ENCODE measurements around the gene CARS1.

The CARS1 gene

DNA sequence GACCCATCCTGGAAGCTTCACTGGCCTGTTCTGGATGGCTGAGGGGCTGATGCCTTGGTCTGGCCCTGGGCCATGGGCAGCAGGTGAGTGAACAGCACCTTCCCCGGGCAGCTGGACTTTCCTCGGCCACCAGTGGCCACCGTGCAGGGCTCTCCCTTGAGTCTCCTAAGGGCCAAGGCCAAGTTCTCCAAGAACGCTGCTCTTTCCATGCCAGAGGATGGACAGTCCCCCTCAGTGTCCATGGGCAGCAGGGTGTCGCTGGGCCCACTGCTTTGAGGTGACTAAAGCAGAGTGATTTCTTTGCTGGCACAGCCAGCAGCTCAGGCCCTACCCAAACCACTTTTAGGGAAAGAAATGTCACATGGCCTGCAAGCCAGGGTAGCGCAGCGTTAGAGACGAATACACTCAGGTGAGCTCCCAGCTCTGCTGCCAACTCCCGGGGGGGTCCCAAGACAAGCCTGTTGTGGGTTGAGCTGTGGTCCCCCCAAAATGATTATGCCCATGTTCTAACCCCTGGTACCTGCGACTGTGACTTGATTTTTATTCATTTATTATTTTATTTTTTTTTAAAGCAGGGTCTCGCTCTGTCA lies 3.3 kb upstream of the CARS1 start:
- DNase-seq (ENCODE audit: low spot score), result no peak

DNA sequence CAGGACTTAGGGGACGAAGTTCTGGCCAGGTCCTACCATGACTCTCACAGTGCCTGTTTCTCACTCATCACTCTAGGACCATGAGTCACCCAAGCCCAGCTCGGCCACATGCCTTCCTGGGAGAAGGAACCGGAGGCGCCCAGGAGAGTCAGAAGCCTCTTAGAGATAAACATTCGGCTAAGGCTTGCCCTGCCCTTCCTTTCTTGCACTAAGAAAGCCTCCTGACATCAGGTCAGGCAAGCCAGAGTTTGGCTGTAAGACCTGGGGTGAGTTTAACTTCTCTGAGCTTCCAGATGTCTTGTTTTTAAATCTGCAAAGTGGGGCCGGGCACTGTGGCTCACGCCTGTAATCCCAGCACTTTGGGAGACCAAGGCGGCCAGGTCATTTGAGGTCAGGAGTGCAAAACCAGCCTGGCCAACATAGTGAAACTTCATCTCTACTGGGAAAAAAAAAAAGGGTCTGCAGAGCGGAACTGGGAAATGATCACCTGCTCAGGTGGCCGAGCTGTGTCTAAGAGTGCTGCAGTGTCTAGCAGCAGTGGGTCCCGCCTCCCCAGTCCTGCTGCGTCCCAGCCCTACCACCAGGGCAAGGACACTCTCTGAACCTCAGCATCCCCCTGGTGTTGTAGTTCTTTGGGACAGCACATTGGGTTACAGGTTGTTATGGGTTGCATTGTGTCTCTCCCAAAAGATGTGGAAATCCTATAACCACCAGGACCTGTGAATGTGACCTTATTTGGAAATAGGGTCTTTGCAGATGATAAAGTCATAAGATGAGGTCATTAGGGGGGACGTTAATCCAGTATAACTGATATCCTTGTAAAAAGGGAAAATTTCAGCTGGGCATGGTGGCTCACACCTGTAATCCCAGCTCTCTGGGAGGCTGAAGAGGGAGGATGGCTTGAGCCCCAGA lies 1.8 kb upstream of the CARS1 start:
- DNase-seq (ENCODE audit: low spot score), result peak; percentile 86

DNA sequence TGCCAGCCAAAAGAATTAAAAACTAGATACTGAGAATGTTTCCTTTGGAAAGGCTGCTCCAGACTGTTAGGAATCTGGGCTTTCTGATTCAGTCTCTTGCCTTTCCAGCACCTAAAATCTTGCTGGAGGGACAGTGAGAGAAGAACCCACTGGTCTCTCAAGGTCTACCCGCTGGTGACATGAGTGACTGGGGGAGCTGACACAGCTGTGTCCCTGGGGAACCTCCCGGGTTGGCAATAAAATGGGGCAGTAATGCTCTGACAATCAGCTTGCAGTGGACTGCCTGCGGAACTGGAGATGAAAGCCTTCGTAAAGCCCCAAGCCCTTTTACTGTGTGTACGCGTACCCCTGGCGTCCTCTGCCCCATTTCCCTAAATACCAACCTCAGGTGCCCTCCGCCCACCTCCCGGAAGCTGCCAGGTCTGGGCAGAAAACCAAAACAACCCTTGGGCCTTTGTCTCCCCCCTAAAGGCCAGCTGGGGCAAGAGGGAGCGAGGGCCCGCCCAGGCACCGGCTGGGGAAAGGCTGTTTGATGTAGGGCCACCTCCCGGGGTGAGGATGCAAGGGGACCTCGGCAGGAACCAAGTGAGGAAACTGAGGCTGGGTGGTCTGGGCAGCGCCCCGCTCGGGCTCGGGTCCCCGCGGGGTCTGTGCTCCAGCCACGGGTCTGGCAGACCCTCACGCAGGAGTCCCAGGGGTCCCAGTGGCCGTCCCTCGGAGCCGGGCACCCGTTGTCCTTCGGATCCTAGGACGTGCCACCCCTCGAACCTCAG lies 741 bp downstream of the CARS1 start:
- DNase-seq (ENCODE audit: low spot score), result peak; percentile 27

DNA sequence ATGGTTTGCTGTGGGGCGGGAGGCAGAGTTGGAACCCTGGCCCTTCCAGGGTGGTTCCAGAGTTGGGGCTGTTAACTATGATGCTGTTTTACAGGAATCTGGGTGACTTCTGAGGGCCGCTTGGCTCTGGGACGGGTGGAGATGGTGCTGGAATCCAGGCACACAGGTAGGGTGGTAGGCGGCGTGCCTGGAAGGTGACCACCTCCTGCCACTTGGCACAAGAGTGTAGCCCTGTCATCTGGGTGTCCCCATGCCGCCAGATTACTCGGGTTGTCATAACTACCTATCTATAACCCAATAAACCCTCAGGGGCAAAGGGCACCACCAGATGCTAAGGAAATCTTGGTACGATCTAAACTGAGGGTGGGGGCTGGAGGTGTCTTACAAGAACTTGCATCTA lies 1.3 kb downstream of the CARS1 start:
- DNase-seq (ENCODE audit: low spot score), result no peak

DNA sequence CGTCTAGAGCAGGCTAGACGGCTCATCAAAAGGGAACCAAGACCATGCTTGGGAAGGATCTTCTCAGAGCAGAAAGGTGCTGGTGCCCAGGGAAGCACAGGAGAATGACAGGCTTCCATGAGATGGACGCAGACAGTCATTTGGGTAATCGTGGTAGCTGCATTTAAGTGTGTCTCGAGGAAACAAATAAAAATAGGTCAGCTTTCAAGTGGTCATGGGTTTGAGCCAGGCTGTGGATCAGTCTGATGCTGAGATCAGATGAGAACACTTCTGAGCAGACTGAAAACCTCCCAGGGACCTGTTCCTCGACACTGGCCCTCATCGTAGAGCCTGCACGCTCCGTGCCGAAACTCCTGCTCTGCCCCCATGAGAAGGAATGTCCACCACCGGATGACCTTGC lies 4.7 kb downstream of the CARS1 start:
- DNase-seq (ENCODE audit: low spot score), result no peak

DNA sequence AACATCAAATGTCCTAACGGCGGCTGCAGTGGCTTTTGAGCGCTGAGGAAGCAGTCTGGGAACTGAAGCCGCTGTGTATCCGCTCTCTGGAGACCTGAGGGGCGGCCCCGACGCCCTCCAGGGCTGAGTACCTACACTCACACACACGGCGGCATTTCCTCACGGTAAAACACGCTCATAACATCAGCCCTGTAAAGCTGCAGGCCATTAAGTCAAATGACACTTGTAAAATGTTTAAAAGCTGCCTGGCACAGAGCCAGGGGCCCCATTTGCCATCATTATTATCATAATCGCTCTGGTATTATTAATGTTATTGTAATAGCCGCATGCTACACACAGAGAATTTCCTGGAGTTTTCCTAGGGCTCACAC lies 5.1 kb downstream of the CARS1 start:
- DNase-seq (ENCODE audit: low spot score), result no peak

DNA sequence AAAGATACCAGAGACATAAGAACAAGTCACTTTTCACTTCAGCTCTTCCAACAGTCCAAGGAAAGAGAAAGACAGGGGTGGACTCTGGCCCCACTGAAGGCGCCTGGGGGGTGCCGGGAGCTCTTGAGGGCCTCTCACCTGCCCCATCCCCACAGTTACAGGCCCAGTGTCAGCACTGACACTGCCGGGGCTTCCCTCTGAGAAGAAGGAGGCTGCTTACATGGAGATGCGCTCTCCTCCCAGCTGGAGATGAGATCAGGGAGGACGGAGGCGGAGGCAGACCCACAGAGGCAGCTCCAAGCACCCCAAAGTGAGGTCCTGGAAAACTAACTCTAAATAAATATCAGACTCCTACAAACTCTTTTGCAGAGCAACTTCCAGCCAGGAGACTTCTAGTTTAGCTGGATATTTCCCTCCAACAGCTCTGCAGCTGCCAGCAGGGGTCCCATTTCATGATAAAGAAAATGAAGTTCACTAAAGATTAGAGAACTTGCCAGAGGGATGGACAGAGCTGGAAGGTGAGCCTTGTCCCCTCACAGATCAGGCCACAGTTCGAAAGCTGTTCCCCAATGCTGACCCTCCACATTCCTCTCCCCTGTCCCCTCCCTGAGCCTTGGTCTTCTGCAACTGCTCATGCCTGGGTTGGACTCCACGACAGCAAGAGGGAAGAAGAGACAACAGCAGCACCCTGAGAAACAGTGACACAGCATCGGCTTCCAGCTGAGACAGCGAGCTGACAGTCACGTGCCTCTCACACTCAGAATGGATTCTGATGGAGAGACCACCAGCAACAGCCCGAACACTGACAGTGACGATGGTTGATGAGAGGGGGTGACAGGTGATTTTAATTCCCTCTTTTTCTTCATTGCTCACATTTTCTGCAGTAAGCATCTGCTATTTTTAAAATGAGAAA lies 5.8 kb downstream of the CARS1 start:
- no peak for DNase-seq (ENCODE audit: low spot score)

DNA sequence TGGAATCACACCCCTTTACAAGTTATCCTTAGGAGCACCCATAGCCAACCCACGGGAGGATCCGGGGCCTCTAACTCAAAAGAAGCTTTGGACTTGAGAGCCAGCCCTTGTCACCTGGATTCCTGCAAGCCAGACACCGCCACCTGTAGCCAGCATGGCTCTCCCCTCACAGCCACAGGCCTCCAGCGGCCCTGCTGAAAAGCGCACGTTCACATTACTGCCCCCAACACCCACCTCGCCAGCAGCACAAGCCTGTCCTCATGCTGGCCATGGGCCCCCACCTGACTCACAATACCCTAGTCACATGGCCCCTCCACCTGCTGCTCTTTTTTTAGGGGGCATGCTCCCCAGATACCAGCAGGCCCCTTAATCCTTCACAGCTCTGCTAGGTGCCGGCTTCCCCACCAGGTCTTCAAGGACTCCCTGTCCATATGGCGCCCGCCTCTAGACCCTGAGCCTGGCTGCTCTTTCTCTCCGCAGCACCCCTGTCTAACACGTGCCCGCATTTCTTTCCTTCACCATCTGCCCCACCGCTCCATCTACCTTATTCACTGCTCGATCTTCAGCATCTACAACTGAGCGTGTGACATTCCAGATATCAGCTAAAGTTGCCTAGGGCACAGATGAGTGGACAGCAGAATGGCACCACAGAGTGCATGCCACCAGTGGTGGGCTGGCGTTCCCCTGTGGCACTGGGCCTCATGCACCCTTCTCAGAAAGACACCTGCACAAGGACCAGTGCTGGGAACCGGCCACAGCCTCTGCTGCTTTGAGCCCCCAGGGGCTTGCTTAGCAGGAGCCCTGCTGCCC lies 6.6 kb downstream of the CARS1 start:
- DNase-seq (ENCODE audit: low spot score), result no peak

DNA sequence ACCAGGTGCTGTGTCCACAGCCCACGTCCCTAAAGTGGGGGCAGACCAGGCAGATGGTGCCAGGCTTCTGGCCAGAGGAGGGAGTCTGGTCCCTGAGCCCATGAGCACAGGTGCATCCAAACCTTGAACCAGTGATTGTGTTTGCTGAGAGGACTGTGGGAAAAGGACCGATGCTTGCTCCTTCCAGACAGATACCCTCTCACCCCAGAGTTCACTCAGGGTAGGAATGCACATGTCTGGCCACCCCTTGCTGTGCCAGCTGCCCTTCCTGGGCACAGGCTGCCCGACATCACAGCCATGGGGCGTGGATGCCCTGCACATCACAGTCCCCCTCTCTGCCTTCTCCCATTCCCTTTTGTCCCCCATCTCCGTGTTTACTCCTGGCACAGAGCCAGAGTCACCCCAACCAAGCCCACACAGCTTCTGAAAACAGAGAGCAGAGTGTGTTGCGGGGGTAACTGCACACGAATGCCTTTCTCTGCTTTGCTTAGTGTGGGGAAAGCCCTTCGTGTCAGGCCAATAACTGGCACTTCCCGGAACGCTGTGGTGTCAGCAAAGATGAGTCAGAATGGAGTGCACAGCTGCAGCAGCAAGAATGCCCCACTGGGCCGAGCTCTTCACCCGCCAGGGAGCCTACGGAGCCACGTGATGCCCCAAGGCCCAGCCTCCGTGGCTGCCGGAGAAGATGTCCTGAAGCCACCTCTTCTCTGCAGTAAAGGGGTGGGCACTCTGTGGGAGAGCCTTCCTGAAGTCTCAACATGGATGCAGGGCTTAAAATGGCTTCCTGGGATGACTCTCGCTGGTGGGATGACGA lies 7.6 kb downstream of the CARS1 start:
- peak; percentile 92 for DNase-seq (ENCODE audit: low spot score)

DNA sequence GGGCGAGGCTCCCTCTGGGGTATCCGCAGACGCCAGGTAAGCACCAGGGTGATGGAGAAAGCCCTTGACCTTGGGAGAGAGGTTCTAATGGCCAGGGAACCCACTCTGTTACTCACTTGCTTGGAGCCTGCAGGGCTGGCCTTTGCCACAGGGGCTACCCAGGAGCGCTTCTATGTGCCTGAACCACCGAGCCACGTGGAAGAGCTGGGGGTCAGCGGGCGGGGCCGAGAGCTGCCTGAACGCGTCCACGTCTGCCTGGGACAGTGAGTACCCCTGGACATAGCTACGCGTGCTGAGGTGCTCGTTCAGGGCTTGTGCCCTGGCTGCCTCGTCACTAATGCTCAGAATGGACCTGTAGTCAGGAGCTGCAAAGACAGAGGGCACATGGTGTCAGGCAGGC lies 9.6 kb downstream of the CARS1 start:
- no peak for DNase-seq (ENCODE audit: low spot score)

DNA sequence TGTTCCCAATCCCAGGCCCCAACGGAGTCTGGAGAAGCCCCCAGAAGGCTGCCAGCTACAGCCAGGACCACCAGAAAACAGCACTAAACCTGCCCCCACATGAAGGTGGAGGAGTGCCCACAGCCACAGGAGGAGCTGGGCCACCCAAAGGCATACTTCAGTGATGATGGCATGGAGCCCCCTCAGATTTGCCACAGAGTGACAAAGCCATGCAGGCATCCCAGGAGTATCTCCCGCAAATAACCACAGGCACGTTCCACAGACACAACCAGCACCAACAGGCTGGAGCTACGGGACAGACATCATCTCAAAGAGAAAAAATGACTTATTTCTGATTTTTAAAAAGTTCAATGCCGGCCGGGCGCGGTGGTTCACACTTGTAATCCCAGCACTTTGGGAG lies 10.6 kb downstream of the CARS1 start:
- DNase-seq (ENCODE audit: low spot score), result no peak

DNA sequence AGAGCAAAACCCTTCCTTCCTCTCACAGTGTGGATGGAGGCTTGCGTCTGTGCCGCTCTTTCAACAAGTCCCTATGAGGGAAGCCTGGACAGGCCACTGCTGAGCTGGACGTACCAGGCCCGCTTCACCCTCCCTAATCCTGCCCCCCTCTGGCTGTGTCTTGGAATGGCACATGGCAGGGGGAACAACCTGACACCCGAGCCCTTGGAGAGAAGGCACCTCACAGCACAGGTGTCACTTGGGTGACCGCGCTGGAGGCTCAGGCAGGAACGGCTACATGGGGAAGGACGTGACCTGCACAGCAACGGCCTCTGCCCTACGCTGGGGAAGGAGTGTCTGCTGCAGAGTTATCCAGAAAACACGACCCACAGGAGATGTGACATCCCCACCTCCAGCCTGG lies 11.0 kb downstream of the CARS1 start:
- no peak for DNase-seq (ENCODE audit: low spot score)

DNA sequence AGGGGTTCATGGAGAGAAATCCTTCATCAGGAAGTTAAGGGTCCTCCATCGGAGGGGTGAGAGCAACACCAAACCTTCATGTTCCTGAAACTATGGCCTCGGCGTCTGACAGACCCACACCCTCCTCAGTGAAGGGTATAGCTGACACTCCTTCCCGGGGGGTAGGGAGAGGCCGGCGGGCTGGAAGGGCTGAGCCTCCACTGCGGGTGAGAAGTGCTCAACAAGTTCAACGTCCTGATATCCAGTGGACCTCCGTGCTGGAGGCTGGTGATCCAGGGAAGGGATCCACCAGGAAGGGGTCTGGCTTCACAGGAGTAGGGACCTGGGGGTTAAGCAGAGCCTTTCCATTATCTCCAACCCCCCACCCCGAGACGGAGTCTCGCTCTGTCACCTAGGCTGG lies 12.3 kb downstream of the CARS1 start:
- no peak for DNase-seq (ENCODE audit: low spot score)

DNA sequence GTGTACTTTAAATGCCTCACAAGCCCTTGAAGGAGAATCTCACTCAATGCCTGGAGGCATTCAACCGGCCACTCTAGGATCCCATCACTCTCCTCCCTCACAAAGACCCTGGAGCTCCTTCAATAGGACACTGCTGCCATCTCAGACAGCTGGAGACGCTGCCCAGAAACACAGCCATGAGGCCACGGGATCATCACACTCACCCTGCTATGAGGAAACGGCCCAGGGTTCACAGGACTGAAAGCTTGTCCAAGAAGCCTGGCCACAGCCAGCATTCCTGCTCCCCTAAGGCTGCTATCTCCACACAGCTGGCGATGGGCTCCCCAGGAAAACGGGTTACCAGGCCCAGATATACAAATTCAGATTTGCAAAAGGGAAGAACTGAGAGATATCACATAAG lies 13.2 kb downstream of the CARS1 start:
- DNase-seq (ENCODE audit: low spot score), result no peak

DNA sequence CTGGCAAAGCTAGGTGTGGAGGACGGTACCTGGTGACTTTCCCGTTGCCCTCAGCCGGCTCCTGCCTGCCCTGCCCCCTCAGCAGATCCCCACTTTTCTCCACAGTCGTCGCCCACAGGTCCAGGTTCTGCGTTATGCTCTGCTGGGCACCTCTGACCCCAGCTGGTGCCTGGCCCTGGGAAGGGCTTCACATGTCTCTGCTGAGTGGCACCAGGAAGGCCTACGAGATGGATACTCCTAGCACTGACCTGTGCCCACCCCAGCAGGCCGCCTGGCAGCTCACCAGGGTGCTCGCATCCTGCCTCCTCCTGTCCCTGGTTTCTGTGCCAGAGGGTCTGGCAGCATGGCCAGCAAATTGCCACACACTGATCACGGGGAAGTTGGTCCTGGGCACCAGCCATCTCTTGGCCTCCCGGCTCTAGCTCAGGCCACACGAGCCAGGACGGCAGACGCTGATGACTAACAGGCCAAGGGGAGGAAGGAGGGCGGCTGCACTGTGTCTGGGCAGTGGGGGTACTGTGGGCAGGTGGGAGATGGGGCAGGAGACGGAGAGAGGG lies 13.8 kb downstream of the CARS1 start:
- no peak for DNase-seq (ENCODE audit: low spot score)

DNA sequence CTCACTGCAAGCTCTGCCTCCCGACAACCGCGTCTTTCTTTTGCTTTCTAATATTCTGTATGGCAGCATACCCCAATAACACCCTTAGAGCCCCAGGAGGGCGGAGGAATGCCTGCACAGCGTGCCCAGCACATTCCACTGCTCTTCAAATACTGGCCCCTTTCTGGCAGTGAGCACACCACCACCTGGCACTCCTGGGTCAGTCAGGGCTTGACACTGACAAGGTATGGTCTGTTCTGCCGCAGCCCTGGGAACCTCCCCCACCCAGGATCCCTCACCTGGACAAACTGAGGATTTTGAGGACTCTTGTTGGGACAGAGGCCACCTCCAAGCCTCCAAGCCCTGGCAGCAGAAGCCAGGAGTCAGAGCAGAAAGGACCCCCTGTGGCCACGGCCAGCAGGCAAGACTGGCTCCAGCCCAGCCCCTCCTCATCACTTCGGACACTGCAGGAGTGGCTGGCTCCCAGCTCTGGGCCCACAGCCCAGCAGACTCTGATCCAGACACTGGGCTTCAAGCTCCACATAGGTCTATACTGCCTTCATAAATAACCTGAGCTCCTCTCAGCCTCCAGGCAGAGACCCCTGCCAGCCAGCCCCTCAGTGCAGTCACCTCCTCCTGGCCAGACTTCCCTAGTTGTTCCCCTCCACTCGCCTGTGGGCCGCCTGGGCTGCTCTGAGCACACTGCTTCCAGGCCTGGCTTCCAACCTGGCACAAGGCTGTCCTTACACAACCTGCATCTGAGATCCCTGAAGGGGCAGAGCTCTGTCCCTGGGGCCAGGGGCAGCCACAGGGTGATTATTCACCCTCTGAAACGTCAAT lies 14.5 kb downstream of the CARS1 start:
- no peak for DNase-seq (ENCODE audit: low spot score)

DNA sequence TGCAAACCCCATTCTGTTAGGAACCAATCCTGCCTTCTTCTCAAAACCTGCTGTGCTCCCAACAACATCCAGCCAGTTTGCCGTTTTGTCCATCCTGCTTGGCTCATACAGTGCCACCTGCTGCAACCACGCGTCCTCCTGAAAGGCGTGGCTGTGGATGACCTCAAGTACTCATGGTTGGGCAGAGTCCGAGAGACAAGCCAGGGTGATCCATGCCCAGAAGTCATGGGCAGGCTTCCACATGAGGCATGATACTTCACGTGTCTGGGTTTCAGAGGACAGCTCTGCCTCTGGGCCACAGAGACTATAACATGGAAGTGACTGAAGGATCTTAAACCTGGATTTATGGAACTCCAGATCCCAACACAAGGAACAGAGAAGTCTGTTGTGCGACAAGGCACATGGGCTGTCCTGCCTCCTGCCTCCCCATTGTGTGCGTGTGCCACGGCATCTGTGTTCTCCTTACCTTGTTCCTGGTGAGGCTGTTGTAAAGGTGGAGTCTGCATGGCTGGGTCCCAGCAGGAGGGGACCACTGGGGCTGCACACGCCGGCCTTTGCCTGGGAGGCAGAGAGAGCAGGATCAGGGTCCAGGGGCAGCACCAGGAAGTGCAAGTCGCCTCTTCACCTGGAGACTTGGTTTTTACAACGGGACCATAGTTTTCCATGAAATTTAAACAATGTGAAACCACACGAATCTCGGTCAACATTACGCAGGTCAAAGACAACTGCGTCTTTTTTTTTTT lies 15.4 kb downstream of the CARS1 start:
- DNase-seq (ENCODE audit: low spot score), result no peak

DNA sequence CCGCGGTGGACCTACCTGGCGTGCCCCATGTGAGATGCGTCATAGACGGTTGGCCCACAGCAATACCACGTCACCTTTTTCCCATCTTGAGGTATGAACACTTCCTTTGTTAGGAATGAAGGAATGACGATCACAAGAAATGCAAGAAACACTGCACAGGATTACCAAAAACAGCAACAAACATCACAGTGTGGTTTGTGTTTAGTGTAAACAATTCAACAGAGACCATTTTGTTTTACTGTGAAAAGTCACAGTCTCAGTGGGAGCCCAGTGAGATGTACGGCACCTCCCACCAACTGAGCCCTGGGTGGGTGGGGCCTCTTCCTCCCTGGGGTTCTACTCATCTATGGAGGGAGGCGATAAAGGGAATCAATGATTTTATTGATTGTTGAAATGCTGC lies 16.3 kb downstream of the CARS1 start:
- DNase-seq (ENCODE audit: low spot score), result no peak

DNA sequence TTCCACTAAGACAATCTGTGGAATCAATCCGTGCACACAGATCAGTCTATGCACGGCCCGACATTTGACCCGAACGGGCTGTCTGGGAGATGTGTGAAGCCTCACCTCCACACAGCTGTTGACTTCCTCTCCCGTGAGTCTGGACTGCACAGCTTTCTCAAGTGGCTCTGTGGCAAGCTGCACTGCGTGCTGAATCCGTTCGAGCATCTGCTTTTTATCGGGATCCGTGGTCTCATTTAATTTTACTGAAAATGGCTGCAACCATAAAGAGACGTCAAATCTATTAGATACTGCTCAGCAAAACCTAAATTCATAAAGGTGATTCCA lies 19.3 kb downstream of the CARS1 start:
- DNase-seq (ENCODE audit: low spot score), result no peak
